PC-3 (cell line): ENCODE data around the gene ROCK2.

Source experiments
- EZH2 ChIP-seq: fragments of 300-600 bp; sonication (generic); IDR thresholded peaks from one replicate; pipeline ENCODE4 v1.6.1; 2017; ENCODE audit warnings: antibody characterized with exemption, mild to moderate bottlenecking, low read length; ENCODE audit not compliant: unreplicated experiment
- TF ChIP-seq, protein P1 (sequence below): fragments of 300-600 bp; sonication (generic); conservative IDR thresholded peaks from 2 replicates; pipeline ENCODE4 v1.5.1; 2017; ENCODE audit warnings: antibody characterized with exemption, low read depth, mild to moderate bottlenecking, low read length

GRCh38 chr2:11242542-11243174 lies 101.8 kb downstream of the ROCK2 start:
- TF ChIP-seq, protein P1, sequence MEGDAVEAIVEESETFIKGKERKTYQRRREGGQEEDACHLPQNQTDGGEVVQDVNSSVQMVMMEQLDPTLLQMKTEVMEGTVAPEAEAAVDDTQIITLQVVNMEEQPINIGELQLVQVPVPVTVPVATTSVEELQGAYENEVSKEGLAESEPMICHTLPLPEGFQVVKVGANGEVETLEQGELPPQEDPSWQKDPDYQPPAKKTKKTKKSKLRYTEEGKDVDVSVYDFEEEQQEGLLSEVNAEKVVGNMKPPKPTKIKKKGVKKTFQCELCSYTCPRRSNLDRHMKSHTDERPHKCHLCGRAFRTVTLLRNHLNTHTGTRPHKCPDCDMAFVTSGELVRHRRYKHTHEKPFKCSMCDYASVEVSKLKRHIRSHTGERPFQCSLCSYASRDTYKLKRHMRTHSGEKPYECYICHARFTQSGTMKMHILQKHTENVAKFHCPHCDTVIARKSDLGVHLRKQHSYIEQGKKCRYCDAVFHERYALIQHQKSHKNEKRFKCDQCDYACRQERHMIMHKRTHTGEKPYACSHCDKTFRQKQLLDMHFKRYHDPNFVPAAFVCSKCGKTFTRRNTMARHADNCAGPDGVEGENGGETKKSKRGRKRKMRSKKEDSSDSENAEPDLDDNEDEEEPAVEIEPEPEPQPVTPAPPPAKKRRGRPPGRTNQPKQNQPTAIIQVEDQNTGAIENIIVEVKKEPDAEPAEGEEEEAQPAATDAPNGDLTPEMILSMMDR, result no peak
- TF ChIP-seq EZH2, result no peak
